ENCODE results near the gene CMTM2. TPM values are rescaled to one million over a fixed set of nuclear protein-coding genes. Genes with fewer than 3 reads are reported as not detected.

Gene CMTM2
- total and polyA plus RNA-seq, 2 experiments from 2014 or later: not detected

- Histone ChIP-seq H3K9me2 (ENCODE audit: insufficient read depth) (no peaks in the 10 kb centered on the region), H3K9me3 (ENCODE audit: low read depth) (no peaks in the 10 kb centered on the region), H3K4me2 (ENCODE audit: unreplicated experiment) (peak overlapping the region; percentile 92), H3K4me3 (peak overlapping the region; percentile 78), H3K79me2 (ENCODE audit: insufficient read depth) (peaks cover 42% of the 10 kb centered on the region), H3K36me3 (ENCODE audit: low read depth) (no peaks in the 10 kb centered on the region), H3K9ac (peak overlapping the region; percentile 87), H3K27ac (peak overlapping the region; percentile 69), H3K4me1 (ENCODE audit: insufficient read depth) (peaks cover 30% of the 10 kb centered on the region), H3K27me3 (replicated peaks; ENCODE audit: insufficient read depth) (no peaks in the 10 kb centered on the region), H3F3A (ENCODE audit: insufficient read depth) (peaks cover 6% of the 10 kb centered on the region; the same call in 1 of the 2 replicates), H4K20me1 (ENCODE audit: insufficient read depth) (no peaks in the 10 kb centered on the region), H2AFZ (peak overlapping the region; percentile 97)
- peak; percentile 26 for DNase-seq
- TF ChIP-seq EZH2 (IDR thresholded peaks at IDR 0.05; ENCODE audit: insufficient read depth, poor library complexity, severe bottlenecking): no peak
- TF ChIP-seq EZH2phosphoT487 (IDR thresholded peaks at IDR 0.05; ENCODE audit: insufficient read depth, low read depth): no peak
- WGBS, 2 experiments (ENCODE audit: low coverage in 1 of 2, low lambda C conversion rate in 2 of 2, missing lambda C conversion rate in 2 of 2): 7 to 9% methylated on average over 8 of the region's 8 CpGs
- in situ Hi-C loops (cut with MboI): no loop called here
Observed at GRCh38 chr16:66551788-66552285, 27.4 kb upstream of the CMTM2 start.

DNA sequence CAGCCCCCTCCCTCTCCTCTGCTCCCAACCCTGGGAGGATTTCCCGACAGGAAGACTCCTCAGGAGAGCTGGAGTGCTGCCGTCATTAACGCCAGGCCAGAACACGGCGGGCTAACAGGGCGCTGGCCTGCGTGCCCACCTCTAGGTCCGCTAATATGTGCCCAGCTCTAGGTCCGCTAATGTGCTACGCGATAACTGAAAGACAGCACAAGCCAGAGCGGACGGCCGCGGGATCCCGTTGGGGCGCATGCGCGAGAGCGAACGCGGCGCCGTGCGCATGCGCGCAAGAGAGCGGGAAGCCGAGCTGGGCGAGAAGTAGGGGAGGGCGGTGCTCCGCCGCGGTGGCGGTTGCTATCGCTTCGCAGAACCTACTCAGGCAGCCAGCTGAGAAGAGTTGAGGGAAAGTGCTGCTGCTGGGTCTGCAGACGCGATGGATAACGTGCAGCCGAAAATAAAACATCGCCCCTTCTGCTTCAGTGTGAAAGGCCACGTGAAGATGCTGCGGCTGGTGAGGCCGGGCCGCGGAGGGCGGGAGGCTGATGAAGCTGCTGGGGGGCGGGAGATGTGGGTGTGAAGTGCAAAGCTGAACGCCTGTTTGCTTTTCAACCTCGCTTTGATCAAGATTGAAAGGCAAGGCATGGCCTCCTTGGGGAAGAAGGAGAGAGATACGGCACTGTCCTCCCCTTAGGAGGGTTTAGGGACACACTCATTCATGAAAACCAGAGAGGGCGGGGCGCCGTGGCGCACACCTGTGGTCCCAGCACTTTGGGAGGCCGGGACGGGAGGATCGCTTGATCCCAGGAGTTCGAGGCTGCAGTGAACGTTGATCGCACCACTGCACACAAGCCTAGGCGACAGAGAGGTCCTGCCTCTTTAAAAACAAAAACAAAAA, 26.7 kb upstream of the CMTM2 start, which contains the start of gene CKLF:
Gene CKLF, plus strand, starts transcription at position 291 of the 892 bp plus-strand sequence. Its CDS starts 140 bp downstream, at position 431.
- WGBS, 2 experiments (ENCODE audit: low coverage in 1 of 2, low lambda C conversion rate in 2 of 2, missing lambda C conversion rate in 2 of 2): 6 to 8% methylated on average over 62 to 63 of the region's 63 CpGs
- no peaks in the 10 kb centered on the region for H3K9me2 ChIP-seq (ENCODE audit: insufficient read depth)
- peaks cover 30% of the 10 kb centered on the region for H3K4me1 ChIP-seq (ENCODE audit: insufficient read depth)
- in situ Hi-C loops (cut with MboI): no loop called here
- peak within 1 kb of the TSS; percentile 69 for H3K27ac ChIP-seq
- no peaks in the 10 kb centered on the region for H4K20me1 ChIP-seq (ENCODE audit: insufficient read depth)
- peaks cover 49% of the 10 kb centered on the region for H3K79me2 ChIP-seq (ENCODE audit: insufficient read depth)
- H3K36me3 ChIP-seq (ENCODE audit: low read depth): no peaks in the 10 kb centered on the region
- peak within 1 kb of the TSS; percentile 87 for H3K9ac ChIP-seq
- peak; percentile 94 for DNase-seq
- H3K4me2 ChIP-seq (ENCODE audit: unreplicated experiment): peak within 1 kb of the TSS; percentile 92
- H2AFZ ChIP-seq: peak within 1 kb of the TSS; percentile 97
- TF ChIP-seq EZH2phosphoT487 (IDR thresholded peaks at IDR 0.05; ENCODE audit: insufficient read depth, low read depth) (no peak), EZH2 (IDR thresholded peaks at IDR 0.05; ENCODE audit: insufficient read depth, poor library complexity, severe bottlenecking) (no peak)
- no peaks in the 10 kb centered on the region for H3K9me3 ChIP-seq (ENCODE audit: low read depth)
- H3F3A ChIP-seq (ENCODE audit: insufficient read depth): peaks cover 6% of the 10 kb centered on the region; the same call in 1 of the 2 replicates
- H3K27me3 ChIP-seq (replicated peaks; ENCODE audit: insufficient read depth): no peaks in the 10 kb centered on the region
- H3K4me3 ChIP-seq: peak within 1 kb of the TSS; percentile 78

DNA sequence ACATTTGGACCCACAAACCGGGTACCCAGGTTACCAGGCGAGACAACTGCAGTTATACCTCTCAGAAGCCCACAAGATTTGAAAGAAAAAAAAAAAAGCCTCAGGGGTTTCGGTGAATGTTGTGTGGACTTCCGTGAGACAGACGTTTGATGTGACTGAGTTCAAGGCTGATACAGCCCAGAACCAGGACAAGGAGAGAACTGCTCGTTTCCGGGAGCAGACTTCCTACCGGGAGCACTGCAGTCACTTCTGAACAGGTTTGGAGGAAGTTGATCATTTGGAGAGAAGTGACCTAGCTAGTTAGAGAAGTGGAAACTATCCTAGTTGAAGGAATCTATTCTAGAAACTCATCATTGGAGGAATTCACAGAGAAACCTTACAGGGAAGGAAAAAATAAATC, 26.0 kb upstream of the CMTM2 start:
- 18 to 20% methylated on average over 8 of the region's 8 CpGs for WGBS, 2 experiments (ENCODE audit: low coverage in 1 of 2, low lambda C conversion rate in 2 of 2, missing lambda C conversion rate in 2 of 2)
- no peaks in the 10 kb centered on the region for H4K20me1 ChIP-seq (ENCODE audit: insufficient read depth)
- H3K9ac ChIP-seq: peak overlapping the region; percentile 87
- H3K4me2 ChIP-seq (ENCODE audit: unreplicated experiment): peak overlapping the region; percentile 92
- H3K79me2 ChIP-seq (ENCODE audit: insufficient read depth): peaks cover 54% of the 10 kb centered on the region
- no peaks in the 10 kb centered on the region for H3K9me3 ChIP-seq (ENCODE audit: low read depth)
- H3K9me2 ChIP-seq (ENCODE audit: insufficient read depth): no peaks in the 10 kb centered on the region
- H3K27me3 ChIP-seq (replicated peaks; ENCODE audit: insufficient read depth): no peaks in the 10 kb centered on the region
- H3F3A ChIP-seq (ENCODE audit: insufficient read depth): peaks cover 6% of the 10 kb centered on the region; the same call in 1 of the 2 replicates
- peaks cover 30% of the 10 kb centered on the region for H3K4me1 ChIP-seq (ENCODE audit: insufficient read depth)
- in situ Hi-C loops (cut with MboI): no loop called here
- peak overlapping the region; percentile 78 for H3K4me3 ChIP-seq
- no peak overlapping the region for H3K27ac ChIP-seq
- H2AFZ ChIP-seq: peak overlapping the region; percentile 97
- TF ChIP-seq EZH2phosphoT487 (IDR thresholded peaks at IDR 0.05; ENCODE audit: insufficient read depth, low read depth) (no peak), EZH2 (IDR thresholded peaks at IDR 0.05; ENCODE audit: insufficient read depth, poor library complexity, severe bottlenecking) (no peak)
- no peaks in the 10 kb centered on the region for H3K36me3 ChIP-seq (ENCODE audit: low read depth)
- peak; percentile 30 for DNase-seq

DNA sequence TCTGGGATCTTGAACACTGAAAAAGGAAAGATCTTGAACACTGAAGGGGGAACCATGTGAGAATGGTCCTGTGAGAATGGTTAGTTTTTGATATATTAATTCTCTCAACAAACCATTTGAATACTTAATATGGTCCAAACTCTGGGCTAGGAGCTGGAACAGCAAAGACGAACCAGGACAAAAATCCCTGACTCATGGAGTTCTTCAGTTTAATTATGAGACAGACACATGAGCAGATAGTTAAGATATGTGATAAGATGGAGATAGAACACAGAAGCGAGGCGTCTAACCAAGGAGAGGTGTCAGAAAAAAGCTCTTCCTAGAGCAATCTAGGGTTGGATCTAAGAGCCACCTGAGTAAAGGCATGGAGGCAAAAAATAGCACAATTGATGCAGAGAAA, 25.2 kb upstream of the CMTM2 start:
- in situ Hi-C loops (cut with MboI): no loop called here
- Histone ChIP-seq H3K4me1 (ENCODE audit: insufficient read depth) (peaks cover 24% of the 10 kb centered on the region), H3K9ac (0 out of 2 replicates have a peak overlapping the region, but pooled peaks have one; percentile 87), H3K9me2 (ENCODE audit: insufficient read depth) (no peaks in the 10 kb centered on the region), H3K9me3 (ENCODE audit: low read depth) (no peaks in the 10 kb centered on the region), H3K27ac (no peak overlapping the region), H2AFZ (no peak overlapping the region), H3K79me2 (ENCODE audit: insufficient read depth) (peaks cover 62% of the 10 kb centered on the region), H3K4me2 (ENCODE audit: unreplicated experiment) (peak overlapping the region; percentile 92), H4K20me1 (ENCODE audit: insufficient read depth) (no peaks in the 10 kb centered on the region), H3K36me3 (ENCODE audit: low read depth) (no peaks in the 10 kb centered on the region), H3K27me3 (replicated peaks; ENCODE audit: insufficient read depth) (no peaks in the 10 kb centered on the region), H3K4me3 (peak overlapping the region; percentile 78; the same call in 1 of the 2 replicates), H3F3A (ENCODE audit: insufficient read depth) (peaks cover 2% of the 10 kb centered on the region; the same call in 1 of the 2 replicates)
- WGBS, 2 experiments (ENCODE audit: low coverage in 1 of 2, low lambda C conversion rate in 2 of 2, missing lambda C conversion rate in 2 of 2): 97 to 98% methylated on average over 3 of the region's 3 CpGs
- DNase-seq: no peak
- no peak for TF ChIP-seq EZH2phosphoT487 (IDR thresholded peaks at IDR 0.05; ENCODE audit: insufficient read depth, low read depth)
- no peak for TF ChIP-seq EZH2 (IDR thresholded peaks at IDR 0.05; ENCODE audit: insufficient read depth, poor library complexity, severe bottlenecking)

All from GM23248 (cell line).